Stimulated activated naive CD8-positive, alpha-beta T cell treated with anti-CD3 and anti-CD28 coated beads, Interleukin-15, Interleukin-2, amounts not matched to agents 100 U/mL and 50 U/mL, for 24 hours (primary cell): ENCODE measurements around the gene BCOR.
A peak's percentile ranks its signal among the peaks of the same experiment; 100 is the strongest.

Experiments used
- ATAC-seq: fragments of 150-1000 bp; cut with Tn5 transposase; one replicate; pipeline ENCODE4 v1.10.0; 2021
- DNase-seq: peaks from one replicate; pipeline ENCODE4 v3.0.0; 2021

Gene BCOR

GRCh38 chrX:40063555-40063954 lies 34.2 kb downstream of the BCOR start:
- DNase-seq = no peak
- ATAC-seq = no peak

- ATAC-seq = no peak
- DNase-seq = no peak
These were observed 35.1 kb downstream of the BCOR start for GRCh38 chrX:40062525-40063155.

GRCh38 chrX:40061871-40062524 lies 35.8 kb downstream of the BCOR start:
- ATAC-seq (no peak), DNase-seq (peak; percentile 27)

GRCh38 chrX:40061005-40061404 lies 36.8 kb downstream of the BCOR start:
- DNase-seq (no peak), ATAC-seq (no peak)

- ATAC-seq (no peak), DNase-seq (no peak)
These were observed 37.4 kb downstream of the BCOR start for GRCh38 chrX:40060356-40060845.

- ATAC-seq = no peak
- no peak for DNase-seq
These were observed 39.0 kb downstream of the BCOR start for GRCh38 chrX:40058719-40059118.

- DNase-seq = no peak
- no peak for ATAC-seq
These were observed 40.4 kb downstream of the BCOR start for GRCh38 chrX:40057405-40057804.

GRCh38 chrX:40056420-40056819 lies 41.3 kb downstream of the BCOR start:
- DNase-seq (no peak), ATAC-seq (no peak)

GRCh38 chrX:40055495-40055894 lies 42.3 kb downstream of the BCOR start:
- ATAC-seq (no peak), DNase-seq (no peak)

GRCh38 chrX:40054793-40055192 lies 43.0 kb downstream of the BCOR start:
- DNase-seq (no peak), ATAC-seq (no peak)

- ATAC-seq = no peak
- no peak for DNase-seq
These were observed 47.2 kb downstream of the BCOR start for GRCh38 chrX:40050532-40050931.

GRCh38 chrX:40049084-40049641 lies 48.6 kb downstream of the BCOR start:
- ATAC-seq (no peak), DNase-seq (no peak)

GRCh38 chrX:40047485-40047884 lies 50.3 kb downstream of the BCOR start:
- DNase-seq (no peak), ATAC-seq (no peak)

GRCh38 chrX:40043895-40044294 lies 53.9 kb downstream of the BCOR start:
- ATAC-seq = no peak
- DNase-seq = no peak

- ATAC-seq (no peak), DNase-seq (no peak)
These were observed 55.8 kb downstream of the BCOR start for GRCh38 chrX:40041915-40042314.

- DNase-seq (no peak), ATAC-seq (no peak)
These were observed 56.9 kb downstream of the BCOR start for GRCh38 chrX:40040686-40041461.

GRCh38 chrX:40039887-40040286 lies 57.9 kb downstream of the BCOR start:
- no peak for DNase-seq
- no peak for ATAC-seq

GRCh38 chrX:40037367-40037766 lies 60.4 kb downstream of the BCOR start:
- ATAC-seq (no peak), DNase-seq (no peak)

- ATAC-seq = no peak
- DNase-seq = no peak
These were observed 62.0 kb downstream of the BCOR start for GRCh38 chrX:40035726-40036125.

- DNase-seq = no peak
- ATAC-seq = no peak
These were observed 65.8 kb downstream of the BCOR start for GRCh38 chrX:40031911-40032310.

- DNase-seq = no peak
- ATAC-seq = no peak
These were observed 67.6 kb downstream of the BCOR start for GRCh38 chrX:40030205-40030604.

- peak; percentile 81 for ATAC-seq
- no peak for DNase-seq
These were observed 75.3 kb downstream of the BCOR start for GRCh38 chrX:40022421-40022820.

GRCh38 chrX:40021647-40022046 lies 76.1 kb downstream of the BCOR start:
- DNase-seq (no peak), ATAC-seq (no peak)
